WI38 (cell line): ENCODE data around the gene NEMP1.

ENCODE experiments used
- H3K4me3 ChIP-seq: 2 replicates; pipeline ENCODE4 v1.5.1; 2011; ENCODE audit warnings: low read depth, mild to moderate bottlenecking, control low read depth, low read length
- CTCF ChIP-seq: IDR thresholded peaks from 2 replicates; pipeline ENCODE4 v1.5.1; 2012; ENCODE audit warnings: low read depth, mild to moderate bottlenecking, control low read depth, low read length

The NEMP1 gene

GRCh38 chr12:57046086-57046791, 32.4 kb downstream of the NEMP1 start:
- TF ChIP-seq CTCF = no peak
- H3K4me3 ChIP-seq = no peak overlapping the region

GRCh38 chr12:57044889-57045288, 33.7 kb downstream of the NEMP1 start:
- no peak overlapping the region for H3K4me3 ChIP-seq
- TF ChIP-seq CTCF = no peak

GRCh38 chr12:57044468-57044867, 34.1 kb downstream of the NEMP1 start:
- TF ChIP-seq CTCF = no peak
- H3K4me3 ChIP-seq = no peak overlapping the region

GRCh38 chr12:57042695-57043094, 35.9 kb downstream of the NEMP1 start:
- no peak for TF ChIP-seq CTCF
- no peak overlapping the region for H3K4me3 ChIP-seq

- no peak for TF ChIP-seq CTCF
These were observed 37.8 kb downstream of the NEMP1 start for GRCh38 chr12:57040750-57041149.

GRCh38 chr12:57040211-57040610, 38.4 kb downstream of the NEMP1 start:
- no peak overlapping the region for H3K4me3 ChIP-seq
- TF ChIP-seq CTCF = no peak

More at GRCh38 chr12:57040750-57041149, 37.8 kb downstream of the NEMP1 start:
- H3K4me3 ChIP-seq = no peak overlapping the region

GRCh38 chr12:57039016-57039798, 39.4 kb downstream of the NEMP1 start:
- H3K4me3 ChIP-seq = no peak overlapping the region
- no peak for TF ChIP-seq CTCF
